ENCODE measurements around the gene ZSCAN5B. TPM values are rescaled to one million over a fixed set of nuclear protein-coding genes. Genes with fewer than 3 reads are reported as not detected.

Gene ZSCAN5B
- total and polyA plus RNA-seq, 2 of the 8 experiments (the other 6 are each of a cell fraction or from before 2014, with no cell fraction given) = not detected

DNA sequence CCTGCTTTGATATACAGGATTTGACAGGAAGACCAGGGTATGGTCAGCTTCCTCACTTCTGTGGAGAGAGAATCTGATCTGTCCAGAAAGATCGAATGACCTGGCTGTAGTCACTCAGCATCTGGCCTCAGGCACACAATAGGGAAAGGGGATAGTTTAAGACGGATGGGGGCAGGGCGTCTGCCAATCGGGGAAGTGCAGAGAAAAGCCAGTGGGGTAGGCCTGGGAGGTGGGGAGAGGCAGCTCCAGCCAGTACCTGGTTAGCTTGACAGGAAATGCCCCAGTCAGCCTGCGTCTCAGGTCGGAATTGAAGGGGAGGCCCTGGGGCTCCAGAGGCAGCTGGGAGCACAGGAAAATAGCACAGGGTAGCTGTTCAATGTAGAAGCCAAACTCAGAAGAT, 44.1 kb downstream of the ZSCAN5B start:
- Histone ChIP-seq H2BK12ac (ENCODE audit: low read depth, low read length) (peak overlapping the region; percentile 78; the same call in 1 of the 2 replicates), H3K23me2 (ENCODE audit: low read depth, low read length) (no peaks in the 10 kb centered on the region), H3K79me2 (ENCODE audit: control insufficient read depth in 1 of 2, insufficient read depth in 2 of 2, low read length in 2 of 2) (peaks cover 0 to 13% of the 10 kb centered on the region in 2 experiments; a peak in 2 of 4 replicates), H4K91ac (replicated peaks; ENCODE audit: insufficient read length, low read length) (no peak overlapping the region), H3K36me3 (ENCODE audit: control insufficient read depth in 2 of 4, insufficient read depth in 4 of 4, low read length in 3 of 4) (peaks cover 5 to 21% (median 6%) of the 10 kb centered on the region in 4 experiments; a peak in 6 of 8 replicates), H2BK120ac (replicated peaks; ENCODE audit: low read depth, low read length) (no peak overlapping the region), H4K5ac (ENCODE audit: insufficient read length, low read depth, low read length) (no peak overlapping the region), H3K56ac (replicated peaks; ENCODE audit: insufficient read length, low read depth, low read length) (no peak overlapping the region), H2AFZ (ENCODE audit: low read length) (no peak overlapping the region), H3K4ac (replicated peaks; ENCODE audit: insufficient read length, low read depth, low read length) (no peak overlapping the region), H4K8ac (ENCODE audit: extremely low read depth, insufficient read depth, low read length) (no peak overlapping the region), H2AK5ac (ENCODE audit: low read depth, low read length) (peak overlapping the region; percentile 95; the same call in 1 of the 2 replicates), H3K9me3 (ENCODE audit: insufficient read depth in 2 of 2, low read depth in 1 of 2, low read length in 1 of 2) (no peaks in the 10 kb centered on the region), H3K79me1 (ENCODE audit: low read depth, low read length) (peaks cover 11% of the 10 kb centered on the region), H3K14ac (ENCODE audit: insufficient read length) (no peak overlapping the region), H3K4me3 (ENCODE audit: extremely low read depth in 1 of 4, insufficient read depth in 2 of 4, low read depth in 3 of 4, low read length in 4 of 4) (peak overlapping the region in 1 of 4 experiments; percentile 5; a peak in 1 of 8 replicates), H4K20me1 (replicated peaks in 1 of 2; ENCODE audit: control insufficient read depth in 1 of 2, insufficient read depth in 2 of 2, low read length in 2 of 2) (peaks cover 3 to 6% of the 10 kb centered on the region in 2 experiments), H3K27me3 (replicated peaks in 1 of 4; ENCODE audit: control insufficient read depth in 3 of 4, extremely low read depth in 1 of 4, insufficient read depth in 3 of 4, low read length in 3 of 4) (no peaks in the 10 kb centered on the region), H2BK15ac (ENCODE audit: low read length) (peak overlapping the region; percentile 63; the same call in 1 of the 2 replicates), H3K4me2 (ENCODE audit: insufficient read depth in 1 of 2, low read depth in 2 of 2, low read length in 2 of 2) (peak overlapping the region; percentile 51), H3K9ac (replicated peaks in 1 of 4; ENCODE audit: extremely low read depth in 1 of 4, low read depth in 3 of 4, low read length in 3 of 4) (peak overlapping the region in 1 of 4 experiments; percentile 48; a peak in 1 of 7 replicates), H3K4me1 (replicated peaks in 1 of 4; ENCODE audit: control insufficient read depth in 3 of 4, insufficient read depth in 4 of 4, low read length in 3 of 4) (peaks cover 5 to 10% (median 8%) of the 10 kb centered on the region in 4 experiments), H3K27ac (ENCODE audit: low read depth, low read length) (no peak overlapping the region), H3K18ac (ENCODE audit: extremely low read depth, low read length) (peak overlapping the region; percentile 4; the same call in 1 of the 2 replicates), H2BK5ac (ENCODE audit: low read depth, low read length) (peak overlapping the region; percentile 78), H2BK20ac (ENCODE audit: low read length) (no peak overlapping the region), H3K23ac (ENCODE audit: insufficient read length) (no peak overlapping the region)
- ChIA-PET CTCF (ENCODE audit: partially characterized antibody) (interaction anchor here (0.8 to 7.9 kb wide), 17 partner anchors 10 to 156 kb away, joined by 3 to 137 read pairs (median 14); partner anchors contain the start of genes GALP and ZNF444), POLR2A (ENCODE audit: partially characterized antibody) (interaction anchor here (0.6 to 3.5 kb wide), 4 partner anchors 10 to 46 kb away, joined by 3 to 21 read pairs (median 4); no protein-coding TSS in a partner anchor)
- 26% methylated on average over 6 of the region's 6 CpGs; no CpG with 5 or more reads in 1 of the 2 experiments for WGBS, 2 experiments (ENCODE audit: extremely low coverage in 1 of 2, insufficient coverage in 1 of 2, insufficient read length in 1 of 2, insufficient replicate concordance in 2 of 2, low coverage in 1 of 2, low lambda C conversion rate in 2 of 2, missing lambda C conversion rate in 1 of 2)
- DNase-seq (ENCODE audit: low read depth in 1 of 2, low spot score in 2 of 2) (peak in 1 of 2 experiments; percentile 66), FAIRE-seq (peak; percentile 52)
- TF ChIP-seq TBP (IDR thresholded peaks at IDR 0.05; ENCODE audit: low read depth, low read length) (0 out of 2 replicates have a peak, but pooled peaks have one; percentile 24), TAF1 (IDR thresholded peaks at IDR 0.05; ENCODE audit: low read depth, low read length) (0 out of 2 replicates have a peak, but pooled peaks have one; percentile 33), SP1 (IDR thresholded peaks at IDR 0.05; ENCODE audit: low read depth, low read length) (peak; percentile 43; the same call in 1 of the 2 replicates), POU5F1 (IDR thresholded peaks at IDR 0.05; ENCODE audit: low read depth, low read length) (no peak), RAD21 (IDR thresholded peaks at IDR 0.05 in 1 of 2, conservative IDR thresholded peaks at IDR 0.05 in 1 of 2; ENCODE audit: low read depth in 2 of 2, low read length in 2 of 2) (0 out of 4 replicates have a peak, but pooled peaks of 1 of the 2 experiments have one; percentile 11), SUZ12 (IDR thresholded peaks at IDR 0.05; ENCODE audit: low read length) (no peak), SIN3A (conservative IDR thresholded peaks at IDR 0.05 in 1 of 2, IDR thresholded peaks at IDR 0.05 in 1 of 2; ENCODE audit: low read depth in 1 of 2, low read length in 2 of 2) (peak in 1 of 2 experiments; percentile 73; a peak in 2 of 4 replicates)

Data from H1 (cell line).